H1 (cell line): ENCODE measurements around the gene SPARC. TPM values are rescaled to one million over a fixed set of nuclear protein-coding genes. Genes with fewer than 3 reads are reported as not detected.

Experiments used
- CTCF ChIA-PET: fragments of 300-600 bp; sonication (Branson Sonifier 250); formaldehyde crosslinking; loops from one replicate; lab custom pipeline; 2021; ENCODE audit not compliant: partially characterized antibody; lab: Charles Lee
- POLR2A ChIA-PET: fragments of 300-600 bp; sonication (Branson Sonifier 250); formaldehyde crosslinking; loops from one replicate; lab custom pipeline; 2021; ENCODE audit warnings: inconsistent platforms; ENCODE audit not compliant: partially characterized antibody; lab: Charles Lee
- DNase-seq, 2 experiments: peaks; one replicate each; pipeline versions ENCODE4 v3.0.0 to v3.0.0-alpha.2; 2010 to 2022; ENCODE audit warnings: low spot score in 2 of 2, low read depth in 1 of 2, mixed read lengths in 1 of 2
- FAIRE-seq: peaks from 2 replicates; lab custom pipeline; 2011; peaks lifted over from hg19 to GRCh38; lab: Jason Lieb, UNC
- H2AFZ ChIP-seq: 2 replicates; pipeline ENCODE4 v1.8.1; 2012; ENCODE audit warnings: low read length, inconsistent platforms
- H2AK5ac ChIP-seq: 2 replicates; pipeline ENCODE4 v1.6.1; 2013; ENCODE audit warnings: low read depth, low read length
- H2BK120ac ChIP-seq: replicated peaks from 2 replicates; pipeline ENCODE3; 2013; ENCODE audit warnings: low read depth, low read length, inconsistent platforms
- H2BK12ac ChIP-seq: 2 replicates; pipeline ENCODE4 v1.6.1; 2013; ENCODE audit warnings: low read depth, low read length
- H2BK15ac ChIP-seq: 2 replicates; pipeline ENCODE4 v1.6.1; 2013; ENCODE audit warnings: low read length
- H2BK20ac ChIP-seq: 2 replicates; pipeline ENCODE4 v1.6.1; 2013; ENCODE audit warnings: low read length
- H2BK5ac ChIP-seq: 2 replicates; pipeline ENCODE4 v1.6.1; 2013; ENCODE audit warnings: low read depth, low read length
- H3K14ac ChIP-seq: 2 replicates; pipeline ENCODE4 v1.6.1; 2013; ENCODE audit warnings: inconsistent platforms; ENCODE audit not compliant: insufficient read length
- H3K18ac ChIP-seq: 2 replicates; pipeline ENCODE4 v1.6.1; 2013; ENCODE audit warnings: low read length; ENCODE audit errors: extremely low read depth
- H3K23ac ChIP-seq: 2 replicates; pipeline ENCODE4 v1.6.1; 2013; ENCODE audit warnings: inconsistent platforms; ENCODE audit not compliant: insufficient read length
- H3K23me2 ChIP-seq: 2 replicates; pipeline ENCODE4 v1.6.1; 2013; ENCODE audit warnings: low read depth, low read length
- H3K27ac ChIP-seq: 2 replicates; pipeline ENCODE4 v1.6.1; 2011; ENCODE audit warnings: low read depth, low read length, inconsistent platforms
- H3K27me3 ChIP-seq, 4 experiments: replicated peaks in 1 of 4; 1 replicate in 1 of 4; 2 replicates in 3 of 4; pipeline versions ENCODE4 v1.6.1 to v1.8.1; 2011 to 2013; ENCODE audit warnings: low read length in 3 of 4, mild to moderate bottlenecking in 3 of 4, inconsistent platforms in 2 of 4, mixed read lengths in 2 of 4, moderate library complexity in 1 of 4; ENCODE audit not compliant: control insufficient read depth in 3 of 4, insufficient read depth in 3 of 4; ENCODE audit errors: extremely low read depth in 1 of 4
- H3K36me3 ChIP-seq, 4 experiments: 2 replicates each; pipeline versions ENCODE4 v1.6.1 to v1.8.1; 2011 to 2013; ENCODE audit warnings: mild to moderate bottlenecking in 4 of 4, low read length in 3 of 4, moderate library complexity in 2 of 4, control low read depth in 1 of 4, inconsistent platforms in 1 of 4; ENCODE audit not compliant: insufficient read depth in 4 of 4, control insufficient read depth in 2 of 4
- H3K4ac ChIP-seq: replicated peaks from 2 replicates; pipeline ENCODE3; 2013; ENCODE audit warnings: low read length, low read depth, mixed read lengths, inconsistent platforms; ENCODE audit not compliant: insufficient read length
- H3K4me1 ChIP-seq, 4 experiments: replicated peaks in 1 of 4; 1 replicate in 1 of 4; 2 replicates in 3 of 4; pipeline versions ENCODE4 v1.6.1 to v1.8.1; 2011 to 2013; ENCODE audit warnings: low read length in 3 of 4, inconsistent platforms in 2 of 4, mixed read lengths in 1 of 4; ENCODE audit not compliant: insufficient read depth in 4 of 4, control insufficient read depth in 3 of 4
- H3K4me2 ChIP-seq, 2 experiments: 2 replicates each; pipeline versions ENCODE4 v1.6.1 to v1.8.1; 2011 to 2013; ENCODE audit warnings: low read depth in 2 of 2, low read length in 2 of 2, control low read depth in 1 of 2, inconsistent platforms in 1 of 2, mild to moderate bottlenecking in 1 of 2; ENCODE audit not compliant: insufficient read depth in 1 of 2
- H3K4me3 ChIP-seq, 4 experiments: fragments of 200-600, 300-600 bp in 1 of 4; sonication (generic), shearing (Covaris generic), sonication (Bioruptor Twin) in 1 of 4; 2 replicates each; pipeline versions ENCODE4 v1.5.1 to v1.8.1; 2011 to 2016; ENCODE audit warnings: low read length in 4 of 4, low read depth in 3 of 4, control low read depth in 2 of 4, inconsistent platforms in 2 of 4, mild to moderate bottlenecking in 2 of 4, mixed read lengths in 1 of 4, moderate library complexity in 1 of 4; ENCODE audit not compliant: insufficient read depth in 2 of 4; ENCODE audit errors: extremely low read depth in 1 of 4
- H3K56ac ChIP-seq: replicated peaks from 2 replicates; pipeline ENCODE3; 2013; ENCODE audit warnings: low read depth, mild to moderate bottlenecking, mixed read lengths, low read length, inconsistent platforms; ENCODE audit not compliant: insufficient read length
- H3K79me1 ChIP-seq: 2 replicates; pipeline ENCODE4 v1.6.1; 2013; ENCODE audit warnings: low read depth, low read length, control low read depth
- H3K79me2 ChIP-seq, 2 experiments: 2 replicates each; pipeline versions ENCODE4 v1.6.1 to v1.8.1; 2012 to 2013; ENCODE audit warnings: low read length in 2 of 2, mild to moderate bottlenecking in 2 of 2, inconsistent platforms in 1 of 2; ENCODE audit not compliant: insufficient read depth in 2 of 2, control insufficient read depth in 1 of 2
- H3K9ac ChIP-seq, 4 experiments: replicated peaks in 1 of 4; 1 replicate in 1 of 4; 2 replicates in 3 of 4; pipeline versions ENCODE4 v1.6.1 to v1.8.1; 2011 to 2013; ENCODE audit warnings: low read depth in 3 of 4, low read length in 3 of 4, control low read depth in 2 of 4, mild to moderate bottlenecking in 2 of 4, moderate library complexity in 2 of 4, inconsistent platforms in 1 of 4; ENCODE audit errors: extremely low read depth in 1 of 4
- H3K9me3 ChIP-seq, 2 experiments: 2 replicates each; pipeline versions ENCODE4 v1.6.1 to v1.8.1; 2012 to 2013; ENCODE audit warnings: mild to moderate bottlenecking in 2 of 2, moderate library complexity in 2 of 2, control low read depth in 1 of 2, inconsistent platforms in 1 of 2, low read depth in 1 of 2, low read length in 1 of 2, mixed read lengths in 1 of 2; ENCODE audit not compliant: insufficient read depth in 2 of 2
- H4K20me1 ChIP-seq, 2 experiments: replicated peaks in 1 of 2; 2 replicates each; pipeline versions ENCODE3 to v1.8.1; 2011 to 2013; ENCODE audit warnings: inconsistent platforms in 2 of 2, low read length in 2 of 2, mild to moderate bottlenecking in 1 of 2; ENCODE audit not compliant: insufficient read depth in 2 of 2, control insufficient read depth in 1 of 2
- H4K5ac ChIP-seq: 2 replicates; pipeline ENCODE4 v1.6.1; 2013; ENCODE audit warnings: low read length, low read depth, mixed read lengths, inconsistent platforms; ENCODE audit not compliant: insufficient read length
- H4K8ac ChIP-seq: 2 replicates; pipeline ENCODE4 v1.8.0; 2013; ENCODE audit warnings: mild to moderate bottlenecking, moderate library complexity, low read length, inconsistent platforms; ENCODE audit not compliant: insufficient read depth; ENCODE audit errors: extremely low read depth
- H4K91ac ChIP-seq: replicated peaks from 2 replicates; pipeline ENCODE3; 2013; ENCODE audit warnings: low read length, mixed read lengths, inconsistent platforms; ENCODE audit not compliant: insufficient read length
- KDM4A ChIP-seq: IDR thresholded peaks from one replicate; pipeline ENCODE4 v1.7.1; 2012; ENCODE audit warnings: low read depth, mild to moderate bottlenecking, moderate library complexity, low read length, inconsistent platforms; ENCODE audit not compliant: severe bottlenecking
- POU5F1 ChIP-seq: IDR thresholded peaks from 2 replicates; pipeline ENCODE4 v1.6.1; 2011; ENCODE audit warnings: low read depth, mild to moderate bottlenecking, low read length, moderate library complexity
- RNF2 ChIP-seq: fragments of 200-900, 300-1000 bp; sonication (generic); IDR thresholded peaks from 2 replicates; pipeline ENCODE4 v1.7.1; 2016; ENCODE audit warnings: borderline replicate concordance, low read depth, mild to moderate bottlenecking, antibody characterized with exemption, low read length; ENCODE audit not compliant: poor library complexity, severe bottlenecking; ENCODE audit errors: missing control alignments
- SIN3A ChIP-seq, 2 experiments: IDR thresholded peaks in 1 of 2; conservative IDR thresholded peaks in 1 of 2; 2 replicates each; pipeline ENCODE4 v1.6.1; 2011 to 2012; ENCODE audit warnings: low read length in 2 of 2, improper control_type of control experiment in 1 of 2, low read depth in 1 of 2, mild to moderate bottlenecking in 1 of 2
- TEAD4 ChIP-seq: IDR thresholded peaks from 2 replicates; pipeline ENCODE4 v1.6.1; 2012; ENCODE audit warnings: low read depth, low read length, inconsistent platforms, mixed read lengths
- WGBS, 2 experiments: shearing (Covaris generic) in 1 of 2; methylation state at CpG; one replicate each; pipeline versions ENCODE4 v1.1.6 to v1.1.7; 2013 to 2015; ENCODE audit warnings: low lambda C conversion rate in 2 of 2, mixed read lengths in 2 of 2, inconsistent platforms in 1 of 2, low coverage in 1 of 2, missing lambda C conversion rate in 1 of 2; ENCODE audit not compliant: insufficient replicate concordance in 2 of 2, insufficient coverage in 1 of 2, insufficient read length in 1 of 2; ENCODE audit errors: extremely low coverage in 1 of 2, missing lambda C conversion rate in 1 of 2; 5-methylcytosine and 5-hydroxymethylcytosine counted together
- polyA plus RNA-seq, 7 experiments: library from polyadenylated mRNA; depleted of rRNA in 3 of 7; stranded (reverse) in 5 of 7; unstranded in 2 of 7; fragments of >200 nt in 5 of 7; fragments of 200-250 nt in 2 of 7; gene quantifications; 1 replicate in 5 of 7; 2 replicates in 1 of 7; 4 replicates in 1 of 7; pipeline versions ENCODE4 v1.2.1 to v1.2.3, GENCODE V29; 2011 to 2013; ENCODE audit warnings: missing spikeins in 2 of 7, mixed read lengths in 2 of 7
- total RNA-seq: library from RNA; stranded (reverse); fragmentation: NEBNext Ultra II Directional; extraction: Animal tissue kit (Norgen Biotek cat#: 25700); gene quantifications from 2 replicates; pipeline ENCODE4 v1.2.1, GENCODE V29; 2021
- TF ChIP-seq, protein P1 (sequence below): IDR thresholded peaks from 2 replicates; pipeline ENCODE4 v1.6.1; 2012; ENCODE audit warnings: inconsistent platforms
- TF ChIP-seq, protein P2 (sequence below): IDR thresholded peaks from 2 replicates; pipeline ENCODE4 v1.6.1; 2012; ENCODE audit warnings: low read length, inconsistent platforms

The SPARC gene
- total and polyA plus RNA-seq, 2 of the 8 experiments (the other 6 are each of a cell fraction or from before 2014, with no cell fraction given) = 375 to 438 TPM

DNA sequence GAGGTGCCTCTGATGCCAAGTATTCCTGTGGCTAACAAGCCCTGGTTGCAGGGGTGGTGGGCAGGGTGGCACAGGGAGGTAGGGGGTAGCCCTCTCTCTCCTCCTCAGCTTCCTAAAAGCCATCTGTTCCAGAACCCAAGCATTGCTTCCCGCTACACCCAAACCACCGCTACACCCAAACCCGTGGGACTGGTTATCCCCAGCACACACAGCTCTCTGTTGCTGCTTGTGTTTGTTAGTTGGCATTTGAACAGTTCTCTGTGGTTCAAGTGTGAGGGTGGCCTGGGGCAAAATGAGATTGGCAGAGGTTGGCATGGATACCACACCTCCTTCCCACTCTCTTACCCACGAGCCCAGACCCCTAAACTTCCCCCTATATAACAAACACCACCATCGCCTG is 40.4 kb downstream of the SPARC start:
- H3K4me3 ChIP-seq = no peak overlapping the region
- no peak overlapping the region for H2BK20ac ChIP-seq
- TF ChIP-seq TEAD4 = no peak
- TF ChIP-seq, protein P1, sequence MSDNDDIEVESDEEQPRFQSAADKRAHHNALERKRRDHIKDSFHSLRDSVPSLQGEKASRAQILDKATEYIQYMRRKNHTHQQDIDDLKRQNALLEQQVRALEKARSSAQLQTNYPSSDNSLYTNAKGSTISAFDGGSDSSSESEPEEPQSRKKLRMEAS = no peak
- no peak for TF ChIP-seq KDM4A
- no peak for TF ChIP-seq POU5F1
- no peak for TF ChIP-seq RNF2
- TF ChIP-seq SIN3A (conservative IDR thresholded peaks at IDR 0.05 in 1 of 2, IDR thresholded peaks at IDR 0.05 in 1 of 2; ENCODE audit: low read depth in 1 of 2, low read length in 2 of 2) = no peak
- TF ChIP-seq, protein P2, sequence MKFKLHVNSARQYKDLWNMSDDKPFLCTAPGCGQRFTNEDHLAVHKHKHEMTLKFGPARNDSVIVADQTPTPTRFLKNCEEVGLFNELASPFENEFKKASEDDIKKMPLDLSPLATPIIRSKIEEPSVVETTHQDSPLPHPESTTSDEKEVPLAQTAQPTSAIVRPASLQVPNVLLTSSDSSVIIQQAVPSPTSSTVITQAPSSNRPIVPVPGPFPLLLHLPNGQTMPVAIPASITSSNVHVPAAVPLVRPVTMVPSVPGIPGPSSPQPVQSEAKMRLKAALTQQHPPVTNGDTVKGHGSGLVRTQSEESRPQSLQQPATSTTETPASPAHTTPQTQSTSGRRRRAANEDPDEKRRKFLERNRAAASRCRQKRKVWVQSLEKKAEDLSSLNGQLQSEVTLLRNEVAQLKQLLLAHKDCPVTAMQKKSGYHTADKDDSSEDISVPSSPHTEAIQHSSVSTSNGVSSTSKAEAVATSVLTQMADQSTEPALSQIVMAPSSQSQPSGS = no peak
- POLR2A ChIA-PET = no interaction called here
- no peak overlapping the region for H3K4me2 ChIP-seq
- H3K23ac ChIP-seq = no peak overlapping the region
- no peak overlapping the region for H2BK12ac ChIP-seq
- H3K4me1 ChIP-seq = no peaks in the 10 kb centered on the region; a peak in 1 of 7 replicates
- FAIRE-seq (no peak), DNase-seq (no peak)
- H3K9ac ChIP-seq = no peak overlapping the region
- H4K20me1 ChIP-seq = no peaks in the 10 kb centered on the region
- no peak overlapping the region for H2BK15ac ChIP-seq
- H3K23me2 ChIP-seq = no peaks in the 10 kb centered on the region
- H3K4ac ChIP-seq = no peak overlapping the region
- H4K91ac ChIP-seq = no peak overlapping the region
- no peak overlapping the region for H3K56ac ChIP-seq
- H3K36me3 ChIP-seq = no peaks in the 10 kb centered on the region
- H3K27ac ChIP-seq = no peak overlapping the region
- no peak overlapping the region for H3K14ac ChIP-seq
- H2BK5ac ChIP-seq = no peak overlapping the region
- WGBS, 2 experiments = 95% methylated on average over 5 of the region's 5 CpGs; no CpG with 5 or more reads in 1 of the 2 experiments
- H2BK120ac ChIP-seq = no peak overlapping the region
- H3K18ac ChIP-seq = no peak overlapping the region
- CTCF ChIA-PET = interaction anchor here (0.7 to 43.0 kb wide), 10 partner anchors 8 to 223 kb away, joined by 3 to 991 read pairs (median 6); partner anchors contain the start of genes ATOX1 and SLC36A1
- no peak overlapping the region for H4K8ac ChIP-seq
- H2AK5ac ChIP-seq = no peak overlapping the region
- H4K5ac ChIP-seq = no peak overlapping the region
- H3K79me2 ChIP-seq = no peaks in the 10 kb centered on the region
- no peak overlapping the region for H2AFZ ChIP-seq
- H3K9me3 ChIP-seq = no peaks in the 10 kb centered on the region
- no peaks in the 10 kb centered on the region for H3K79me1 ChIP-seq
- no peaks in the 10 kb centered on the region for H3K27me3 ChIP-seq
